H1 (cell line): Measurements from ENCODE around the gene PSMA5. TPM values are rescaled to one million over a fixed set of nuclear protein-coding genes. Genes with fewer than 3 reads are reported as not detected.

ENCODE experiments used
- CTCF ChIA-PET: fragments of 300-600 bp; sonication (Branson Sonifier 250); formaldehyde crosslinking; loops from one replicate; lab custom pipeline; 2021; ENCODE audit not compliant: partially characterized antibody; lab: Charles Lee
- POLR2A ChIA-PET: fragments of 300-600 bp; sonication (Branson Sonifier 250); formaldehyde crosslinking; loops from one replicate; lab custom pipeline; 2021; ENCODE audit warnings: inconsistent platforms; ENCODE audit not compliant: partially characterized antibody; lab: Charles Lee
- DNase-seq, 2 experiments: peaks; one replicate each; pipeline versions ENCODE4 v3.0.0 to v3.0.0-alpha.2; 2010 to 2022; ENCODE audit warnings: low spot score in 2 of 2, low read depth in 1 of 2, mixed read lengths in 1 of 2
- FAIRE-seq: peaks from 2 replicates; lab custom pipeline; 2011; peaks lifted over from hg19 to GRCh38; lab: Jason Lieb, UNC
- H2AFZ ChIP-seq: 2 replicates; pipeline ENCODE4 v1.8.1; 2012; ENCODE audit warnings: low read length, inconsistent platforms
- H2AK5ac ChIP-seq: 2 replicates; pipeline ENCODE4 v1.6.1; 2013; ENCODE audit warnings: low read depth, low read length
- H2BK120ac ChIP-seq: replicated peaks from 2 replicates; pipeline ENCODE3; 2013; ENCODE audit warnings: low read depth, low read length, inconsistent platforms
- H2BK12ac ChIP-seq: 2 replicates; pipeline ENCODE4 v1.6.1; 2013; ENCODE audit warnings: low read depth, low read length
- H2BK15ac ChIP-seq: 2 replicates; pipeline ENCODE4 v1.6.1; 2013; ENCODE audit warnings: low read length
- H2BK20ac ChIP-seq: 2 replicates; pipeline ENCODE4 v1.6.1; 2013; ENCODE audit warnings: low read length
- H2BK5ac ChIP-seq: 2 replicates; pipeline ENCODE4 v1.6.1; 2013; ENCODE audit warnings: low read depth, low read length
- H3K14ac ChIP-seq: 2 replicates; pipeline ENCODE4 v1.6.1; 2013; ENCODE audit warnings: inconsistent platforms; ENCODE audit not compliant: insufficient read length
- H3K18ac ChIP-seq: 2 replicates; pipeline ENCODE4 v1.6.1; 2013; ENCODE audit warnings: low read length; ENCODE audit errors: extremely low read depth
- H3K23ac ChIP-seq: 2 replicates; pipeline ENCODE4 v1.6.1; 2013; ENCODE audit warnings: inconsistent platforms; ENCODE audit not compliant: insufficient read length
- H3K23me2 ChIP-seq: 2 replicates; pipeline ENCODE4 v1.6.1; 2013; ENCODE audit warnings: low read depth, low read length
- H3K27ac ChIP-seq: 2 replicates; pipeline ENCODE4 v1.6.1; 2011; ENCODE audit warnings: low read depth, low read length, inconsistent platforms
- H3K27me3 ChIP-seq, 4 experiments: replicated peaks in 1 of 4; 1 replicate in 1 of 4; 2 replicates in 3 of 4; pipeline versions ENCODE4 v1.6.1 to v1.8.1; 2011 to 2013; ENCODE audit warnings: low read length in 3 of 4, mild to moderate bottlenecking in 3 of 4, inconsistent platforms in 2 of 4, mixed read lengths in 2 of 4, moderate library complexity in 1 of 4; ENCODE audit not compliant: control insufficient read depth in 3 of 4, insufficient read depth in 3 of 4; ENCODE audit errors: extremely low read depth in 1 of 4
- H3K36me3 ChIP-seq, 4 experiments: 2 replicates each; pipeline versions ENCODE4 v1.6.1 to v1.8.1; 2011 to 2013; ENCODE audit warnings: mild to moderate bottlenecking in 4 of 4, low read length in 3 of 4, moderate library complexity in 2 of 4, control low read depth in 1 of 4, inconsistent platforms in 1 of 4; ENCODE audit not compliant: insufficient read depth in 4 of 4, control insufficient read depth in 2 of 4
- H3K4ac ChIP-seq: replicated peaks from 2 replicates; pipeline ENCODE3; 2013; ENCODE audit warnings: low read length, low read depth, mixed read lengths, inconsistent platforms; ENCODE audit not compliant: insufficient read length
- H3K4me1 ChIP-seq, 4 experiments: replicated peaks in 1 of 4; 1 replicate in 1 of 4; 2 replicates in 3 of 4; pipeline versions ENCODE4 v1.6.1 to v1.8.1; 2011 to 2013; ENCODE audit warnings: low read length in 3 of 4, inconsistent platforms in 2 of 4, mixed read lengths in 1 of 4; ENCODE audit not compliant: insufficient read depth in 4 of 4, control insufficient read depth in 3 of 4
- H3K4me2 ChIP-seq, 2 experiments: 2 replicates each; pipeline versions ENCODE4 v1.6.1 to v1.8.1; 2011 to 2013; ENCODE audit warnings: low read depth in 2 of 2, low read length in 2 of 2, control low read depth in 1 of 2, inconsistent platforms in 1 of 2, mild to moderate bottlenecking in 1 of 2; ENCODE audit not compliant: insufficient read depth in 1 of 2
- H3K4me3 ChIP-seq, 4 experiments: fragments of 200-600, 300-600 bp in 1 of 4; sonication (generic), shearing (Covaris generic), sonication (Bioruptor Twin) in 1 of 4; 2 replicates each; pipeline versions ENCODE4 v1.5.1 to v1.8.1; 2011 to 2016; ENCODE audit warnings: low read length in 4 of 4, low read depth in 3 of 4, control low read depth in 2 of 4, inconsistent platforms in 2 of 4, mild to moderate bottlenecking in 2 of 4, mixed read lengths in 1 of 4, moderate library complexity in 1 of 4; ENCODE audit not compliant: insufficient read depth in 2 of 4; ENCODE audit errors: extremely low read depth in 1 of 4
- H3K56ac ChIP-seq: replicated peaks from 2 replicates; pipeline ENCODE3; 2013; ENCODE audit warnings: low read depth, mild to moderate bottlenecking, mixed read lengths, low read length, inconsistent platforms; ENCODE audit not compliant: insufficient read length
- H3K79me1 ChIP-seq: 2 replicates; pipeline ENCODE4 v1.6.1; 2013; ENCODE audit warnings: low read depth, low read length, control low read depth
- H3K79me2 ChIP-seq, 2 experiments: 2 replicates each; pipeline versions ENCODE4 v1.6.1 to v1.8.1; 2012 to 2013; ENCODE audit warnings: low read length in 2 of 2, mild to moderate bottlenecking in 2 of 2, inconsistent platforms in 1 of 2; ENCODE audit not compliant: insufficient read depth in 2 of 2, control insufficient read depth in 1 of 2
- H3K9ac ChIP-seq, 4 experiments: replicated peaks in 1 of 4; 1 replicate in 1 of 4; 2 replicates in 3 of 4; pipeline versions ENCODE4 v1.6.1 to v1.8.1; 2011 to 2013; ENCODE audit warnings: low read depth in 3 of 4, low read length in 3 of 4, control low read depth in 2 of 4, mild to moderate bottlenecking in 2 of 4, moderate library complexity in 2 of 4, inconsistent platforms in 1 of 4; ENCODE audit errors: extremely low read depth in 1 of 4
- H3K9me3 ChIP-seq, 2 experiments: 2 replicates each; pipeline versions ENCODE4 v1.6.1 to v1.8.1; 2012 to 2013; ENCODE audit warnings: mild to moderate bottlenecking in 2 of 2, moderate library complexity in 2 of 2, control low read depth in 1 of 2, inconsistent platforms in 1 of 2, low read depth in 1 of 2, low read length in 1 of 2, mixed read lengths in 1 of 2; ENCODE audit not compliant: insufficient read depth in 2 of 2
- H4K20me1 ChIP-seq, 2 experiments: replicated peaks in 1 of 2; 2 replicates each; pipeline versions ENCODE3 to v1.8.1; 2011 to 2013; ENCODE audit warnings: inconsistent platforms in 2 of 2, low read length in 2 of 2, mild to moderate bottlenecking in 1 of 2; ENCODE audit not compliant: insufficient read depth in 2 of 2, control insufficient read depth in 1 of 2
- H4K5ac ChIP-seq: 2 replicates; pipeline ENCODE4 v1.6.1; 2013; ENCODE audit warnings: low read length, low read depth, mixed read lengths, inconsistent platforms; ENCODE audit not compliant: insufficient read length
- H4K8ac ChIP-seq: 2 replicates; pipeline ENCODE4 v1.8.0; 2013; ENCODE audit warnings: mild to moderate bottlenecking, moderate library complexity, low read length, inconsistent platforms; ENCODE audit not compliant: insufficient read depth; ENCODE audit errors: extremely low read depth
- H4K91ac ChIP-seq: replicated peaks from 2 replicates; pipeline ENCODE3; 2013; ENCODE audit warnings: low read length, mixed read lengths, inconsistent platforms; ENCODE audit not compliant: insufficient read length
- KDM4A ChIP-seq: IDR thresholded peaks from one replicate; pipeline ENCODE4 v1.7.1; 2012; ENCODE audit warnings: low read depth, mild to moderate bottlenecking, moderate library complexity, low read length, inconsistent platforms; ENCODE audit not compliant: severe bottlenecking
- MAFK ChIP-seq: IDR thresholded peaks from 2 replicates; pipeline ENCODE4 v1.6.1; 2012; ENCODE audit warnings: low read depth, mild to moderate bottlenecking, improper control_type of control experiment, low read length
- POLR2A ChIP-seq, 2 experiments: IDR thresholded peaks; 1 replicate in 1 of 2; 2 replicates in 1 of 2; pipeline ENCODE4 v1.6.1; 2011; ENCODE audit warnings: low read depth in 2 of 2, low read length in 2 of 2, mild to moderate bottlenecking in 2 of 2; ENCODE audit errors: control extremely low read depth in 1 of 2
- WGBS, 2 experiments: shearing (Covaris generic) in 1 of 2; methylation state at CpG; one replicate each; pipeline versions ENCODE4 v1.1.6 to v1.1.7; 2013 to 2015; ENCODE audit warnings: low lambda C conversion rate in 2 of 2, mixed read lengths in 2 of 2, inconsistent platforms in 1 of 2, low coverage in 1 of 2, missing lambda C conversion rate in 1 of 2; ENCODE audit not compliant: insufficient replicate concordance in 2 of 2, insufficient coverage in 1 of 2, insufficient read length in 1 of 2; ENCODE audit errors: extremely low coverage in 1 of 2, missing lambda C conversion rate in 1 of 2; 5-methylcytosine and 5-hydroxymethylcytosine counted together
- polyA plus RNA-seq, 7 experiments: library from polyadenylated mRNA; depleted of rRNA in 3 of 7; stranded (reverse) in 5 of 7; unstranded in 2 of 7; fragments of >200 nt in 5 of 7; fragments of 200-250 nt in 2 of 7; gene quantifications; 1 replicate in 5 of 7; 2 replicates in 1 of 7; 4 replicates in 1 of 7; pipeline versions ENCODE4 v1.2.1 to v1.2.3, GENCODE V29; 2011 to 2013; ENCODE audit warnings: missing spikeins in 2 of 7, mixed read lengths in 2 of 7
- total RNA-seq: library from RNA; stranded (reverse); fragmentation: NEBNext Ultra II Directional; extraction: Animal tissue kit (Norgen Biotek cat#: 25700); gene quantifications from 2 replicates; pipeline ENCODE4 v1.2.1, GENCODE V29; 2021

The PSMA5 gene
- total and polyA plus RNA-seq, 2 of the 8 experiments (the other 6 are each of a cell fraction or from before 2014, with no cell fraction given): 140 to 166 TPM

DNA sequence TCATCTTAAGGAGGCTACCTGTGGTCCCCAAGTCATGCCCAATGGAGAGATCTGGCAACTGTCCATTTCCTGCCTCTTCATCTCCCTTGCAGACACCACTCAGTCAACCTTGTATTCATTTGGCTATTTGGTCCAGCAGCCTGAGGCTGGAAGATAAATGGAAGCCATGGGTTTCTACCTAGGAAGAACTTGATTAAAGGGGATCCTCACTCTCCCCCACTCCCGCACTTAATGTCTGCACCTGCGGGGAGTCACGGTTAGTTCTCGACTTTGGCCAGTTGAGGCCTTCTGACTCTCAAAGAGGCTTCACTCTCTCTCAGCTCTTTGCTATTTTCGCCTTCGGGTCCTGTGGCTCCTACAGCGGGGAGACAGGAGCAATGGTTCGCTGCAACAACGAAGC is 49.0 kb upstream of the PSMA5 start:
- POLR2A ChIA-PET: no interaction called here
- Histone ChIP-seq H3K56ac (no peak overlapping the region), H4K91ac (no peak overlapping the region), H2BK20ac (no peak overlapping the region), H2AK5ac (no peak overlapping the region), H4K5ac (no peak overlapping the region), H3K4ac (no peak overlapping the region), H3K23ac (no peak overlapping the region), H4K8ac (no peak overlapping the region), H3K9ac (no peak overlapping the region), H4K20me1 (peaks cover 0 to 2% of the 10 kb centered on the region in 2 experiments), H3K27me3 (peaks cover 0 to 5% (median under 1%) of the 10 kb centered on the region in 4 experiments; a peak in 3 of 7 replicates), H3K4me1 (no peaks in the 10 kb centered on the region), H3K4me3 (no peak overlapping the region), H2BK5ac (no peak overlapping the region), H2AFZ (no peak overlapping the region), H2BK12ac (no peak overlapping the region), H2BK15ac (no peak overlapping the region), H3K4me2 (no peak overlapping the region), H3K14ac (no peak overlapping the region), H3K23me2 (no peaks in the 10 kb centered on the region), H3K18ac (no peak overlapping the region), H3K79me2 (no peaks in the 10 kb centered on the region), H3K27ac (no peak overlapping the region), H3K36me3 (no peaks in the 10 kb centered on the region), H2BK120ac (no peak overlapping the region), H3K79me1 (no peaks in the 10 kb centered on the region), H3K9me3 (no peaks in the 10 kb centered on the region)
- WGBS, 2 experiments: 77% methylated on average over 9 of the region's 9 CpGs; no CpG with 5 or more reads in 1 of the 2 experiments
- FAIRE-seq (no peak), DNase-seq (no peak)
- CTCF ChIA-PET: interaction anchor here (1.5 to 9.8 kb wide), 3 partner anchors 17 to 58 kb away, joined by 4 to 95 read pairs (median 16); partner anchors contain the start of gene CYB561D1
- TF ChIP-seq MAFK (no peak), KDM4A (no peak), POLR2A (IDR thresholded peaks at IDR 0.05; ENCODE audit: control extremely low read depth in 1 of 2, low read depth in 2 of 2, low read length in 2 of 2) (no peak)
